HG03354 (cell line): ENCODE results near the gene VPS37B.
"Not testable (repeated sequence)": the region's sequence is repeated elsewhere in the genome, so short reads cannot be mapped to it uniquely, and the experiment has no call there.

Experiments used
- ATAC-seq: cut with Tn5 transposase; IDR thresholded peaks from one replicate; pipeline ENCODE4 v1.9.1; 2021; ENCODE audit warnings: mild to moderate bottlenecking; ENCODE audit not compliant: unreplicated experiment, poor library complexity, severe bottlenecking

VPS37B gene

GRCh38 chr12:122886161-122886560 lies 9.8 kb downstream of the VPS37B start:
- no peak for ATAC-seq

DNA sequence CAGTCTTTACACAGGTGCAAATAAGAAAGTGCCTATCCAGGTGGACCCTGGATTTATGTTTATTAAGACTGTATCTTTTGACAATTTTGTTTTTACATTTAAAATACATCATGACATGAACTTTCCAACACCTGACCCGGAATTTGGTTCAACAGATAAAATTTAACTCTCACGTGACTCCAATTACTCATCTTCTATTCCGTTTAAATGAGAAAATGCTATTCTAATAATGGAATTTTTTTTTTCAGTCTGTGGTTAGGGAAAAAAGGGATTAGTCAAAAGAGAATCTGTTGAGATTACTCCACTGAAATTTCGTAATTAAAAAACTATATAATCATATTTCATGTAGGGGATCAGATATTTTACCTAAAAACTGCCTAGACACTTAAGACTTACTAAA lies 11.1 kb downstream of the VPS37B start:
- no peak for ATAC-seq

DNA sequence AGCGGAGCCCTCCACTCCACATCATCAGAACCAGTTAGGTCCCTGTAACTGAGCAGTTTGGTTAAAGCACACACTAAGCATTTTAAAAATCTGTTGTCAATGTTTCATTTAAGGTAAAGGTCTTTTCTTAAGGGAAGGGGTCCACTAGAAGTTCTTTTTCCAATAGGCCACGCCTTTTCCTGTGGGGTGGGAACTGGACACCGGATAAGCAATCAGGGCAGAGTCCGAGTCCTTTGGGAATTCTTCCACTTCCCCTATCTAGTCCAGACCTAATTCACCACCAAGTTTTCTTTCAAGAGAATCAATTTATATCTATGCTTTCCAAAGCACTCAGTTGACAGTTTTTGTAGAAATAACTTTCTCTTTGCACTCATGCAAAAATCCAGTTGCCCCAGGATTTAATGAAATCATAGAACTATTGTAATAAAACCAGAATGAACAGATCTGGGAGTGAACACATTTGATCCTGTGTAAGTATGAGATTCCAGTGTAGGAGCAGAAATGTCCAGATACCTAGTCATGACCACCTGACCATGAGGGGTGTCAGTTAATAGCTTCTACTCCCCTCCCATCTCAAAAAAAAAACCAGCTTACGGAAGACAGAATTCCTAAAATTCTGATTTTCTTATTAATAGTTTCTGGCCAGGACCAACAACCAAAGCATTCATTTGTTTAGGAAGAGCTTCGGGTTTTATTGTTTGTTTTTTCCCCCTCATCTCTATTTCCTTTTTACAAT lies 11.7 kb downstream of the VPS37B start:
- ATAC-seq: no peak

- ATAC-seq: no peak
These were observed 12.9 kb downstream of the VPS37B start for GRCh38 chr12:122882908-122883558.

- no peak for ATAC-seq
These were observed 15.3 kb downstream of the VPS37B start for GRCh38 chr12:122880668-122881067.

DNA sequence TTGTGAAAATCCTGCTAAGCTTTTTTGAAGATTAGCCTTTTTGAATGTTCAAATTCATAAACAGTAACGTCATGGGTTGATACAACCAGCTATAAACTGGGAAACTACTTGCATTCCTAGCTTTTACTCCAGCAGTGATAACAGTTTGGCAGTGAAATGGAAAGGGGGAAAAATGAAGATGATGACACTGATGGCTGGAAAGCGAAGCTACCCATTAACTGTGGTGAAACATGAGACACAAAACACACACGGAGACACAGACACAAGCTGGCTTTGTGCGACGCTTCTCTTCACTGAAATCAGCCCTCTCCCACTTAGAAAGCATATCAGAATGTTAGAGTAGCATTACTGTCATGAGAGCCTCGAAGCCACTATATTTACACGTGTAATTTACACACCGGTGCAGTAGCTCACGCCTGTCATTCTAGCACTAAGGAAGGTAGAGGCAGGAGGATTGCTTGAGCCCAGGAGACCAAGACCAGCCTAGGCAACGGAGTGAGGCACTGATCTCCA lies 15.7 kb downstream of the VPS37B start:
- no peak for ATAC-seq

DNA sequence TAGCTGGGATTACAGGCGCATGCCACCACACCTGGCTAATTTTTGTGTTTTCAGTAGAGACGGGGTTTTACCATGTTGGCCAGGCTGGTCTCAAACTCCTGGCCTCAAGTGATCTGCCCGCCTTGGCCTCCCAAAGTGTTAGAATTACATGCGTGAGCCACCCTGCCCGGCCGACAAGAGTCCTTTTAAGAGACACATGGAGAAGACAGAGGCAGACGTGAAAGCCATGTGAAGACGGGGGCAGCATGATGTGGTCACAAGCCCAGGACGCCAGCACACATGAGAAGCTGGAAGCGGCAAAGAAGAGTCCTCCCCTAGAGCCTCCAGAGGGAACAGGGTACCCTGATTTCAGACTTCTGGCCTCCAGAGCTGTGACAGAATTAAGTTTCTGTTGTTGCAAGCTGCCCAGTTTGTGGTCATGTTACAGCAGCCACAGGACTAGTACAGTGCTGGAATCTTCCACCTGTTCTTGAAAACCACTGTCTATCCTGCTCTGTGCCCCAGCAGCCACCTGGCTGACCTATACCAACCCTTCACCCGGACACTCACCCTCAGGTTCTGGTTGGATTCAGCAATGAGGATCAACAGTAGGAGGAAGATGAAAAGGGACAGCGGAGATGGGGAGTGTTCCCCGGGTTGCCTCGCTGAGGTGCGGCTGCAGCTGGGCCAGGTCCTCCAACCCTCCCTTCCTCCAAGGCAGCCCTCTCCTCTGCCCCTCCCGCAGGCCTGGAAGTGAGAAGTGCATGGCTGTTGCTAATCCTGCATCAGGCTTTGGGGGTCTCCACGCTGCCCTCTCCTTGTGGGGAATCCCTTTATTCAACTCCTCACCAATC lies 16.9 kb downstream of the VPS37B start:
- ATAC-seq: no peak

DNA sequence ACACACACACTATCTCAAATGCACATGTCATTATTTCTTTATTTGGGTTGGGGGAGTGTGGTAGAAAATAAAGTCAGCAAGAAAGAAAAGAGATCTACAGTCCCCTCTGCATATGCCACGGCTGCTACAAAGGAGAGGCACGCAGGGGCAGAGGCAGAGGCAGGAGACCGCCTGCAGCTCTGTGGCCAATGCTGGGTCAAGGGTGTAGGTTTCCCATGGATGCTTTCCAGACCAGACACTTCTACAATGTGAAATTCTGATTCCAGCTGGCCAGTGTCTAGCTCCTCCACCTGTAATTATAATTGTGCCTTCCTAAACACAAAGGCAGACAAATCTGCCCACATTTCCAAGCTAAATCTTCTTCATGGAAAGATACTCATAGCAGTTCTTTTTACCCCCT lies 19.2 kb downstream of the VPS37B start:
- no peak for ATAC-seq

- ATAC-seq: not testable (repeated sequence)
These were observed 19.6 kb downstream of the VPS37B start for GRCh38 chr12:122876281-122876680.

GRCh38 chr12:122875590-122876220 lies 20.2 kb downstream of the VPS37B start:
- ATAC-seq: peak; percentile 68

- no peak for ATAC-seq
These were observed 21.8 kb downstream of the VPS37B start for GRCh38 chr12:122874081-122874480.

DNA sequence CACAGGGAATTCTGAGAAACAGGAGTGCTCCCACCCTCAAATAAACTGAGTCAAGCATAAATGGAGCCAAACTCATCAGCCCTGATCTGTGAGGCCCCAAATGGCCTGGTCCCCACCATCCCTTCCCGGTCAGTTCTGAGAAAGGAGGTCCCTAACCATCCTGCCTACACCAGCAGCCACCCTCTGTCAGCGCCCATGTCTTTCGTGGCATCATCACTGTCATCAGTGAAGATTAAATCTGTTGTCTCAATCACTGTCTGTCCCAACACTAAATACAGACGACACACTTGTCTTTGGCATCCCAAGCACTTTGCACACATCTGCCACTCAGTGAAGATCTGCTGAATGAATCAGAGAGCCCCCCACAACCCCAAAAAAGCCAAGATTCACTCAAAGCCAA lies 22.4 kb downstream of the VPS37B start:
- no peak for ATAC-seq

- ATAC-seq: no peak
These were observed 23.0 kb downstream of the VPS37B start for GRCh38 chr12:122872815-122873361.

GRCh38 chr12:122871851-122872780 lies 23.8 kb downstream of the VPS37B start:
- ATAC-seq: no peak

DNA sequence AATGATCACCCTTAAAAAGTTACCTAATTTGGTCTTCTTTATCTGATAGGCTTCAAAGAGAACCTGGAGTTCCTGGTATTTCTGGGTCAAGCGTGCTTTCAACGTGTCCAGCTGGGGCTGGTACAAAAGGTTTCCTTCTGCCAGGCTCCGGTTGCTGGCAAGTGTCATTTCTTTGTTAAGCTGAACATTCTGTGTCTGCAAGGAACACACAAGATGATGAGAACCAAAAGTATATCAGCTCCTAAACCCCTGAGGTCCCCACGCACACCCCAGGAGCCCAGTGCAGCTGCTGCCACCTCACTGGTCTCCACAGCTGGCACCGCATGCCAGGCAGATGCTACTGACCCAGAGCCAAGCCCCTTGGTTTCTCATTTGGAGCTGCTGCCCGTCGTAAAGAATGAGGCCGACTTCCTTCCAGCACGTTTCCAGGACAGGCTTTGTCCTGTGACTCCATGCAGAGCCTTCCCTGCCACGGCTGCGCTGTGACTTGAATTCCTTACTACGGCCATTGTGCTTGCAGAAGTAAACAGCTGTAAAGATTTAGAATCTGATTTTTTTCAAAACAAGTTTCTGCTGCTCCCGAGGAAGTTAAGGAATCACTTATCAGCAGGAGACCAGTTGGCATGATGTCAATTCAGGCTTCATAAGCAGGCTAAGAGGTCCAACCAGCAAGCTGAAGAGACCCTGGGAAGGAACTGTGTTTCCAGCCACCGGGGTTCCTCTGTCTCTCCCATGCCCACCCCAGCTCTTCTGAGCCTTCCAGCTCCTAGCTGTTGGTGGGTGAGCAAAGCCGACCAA lies 24.9 kb downstream of the VPS37B start:
- no peak for ATAC-seq

GRCh38 chr12:122870163-122870842 lies 25.6 kb downstream of the VPS37B start:
- ATAC-seq: no peak

GRCh38 chr12:122869207-122869973 lies 26.5 kb downstream of the VPS37B start:
- ATAC-seq: no peak
